ENCODE results near the gene PKD1L1. TPM values are rescaled to one million over a fixed set of nuclear protein-coding genes. Genes with fewer than 3 reads are reported as not detected.

PKD1L1 gene
- polyA plus RNA-seq, 1 donor from 2014 or later, result 2.0 TPM

DNA sequence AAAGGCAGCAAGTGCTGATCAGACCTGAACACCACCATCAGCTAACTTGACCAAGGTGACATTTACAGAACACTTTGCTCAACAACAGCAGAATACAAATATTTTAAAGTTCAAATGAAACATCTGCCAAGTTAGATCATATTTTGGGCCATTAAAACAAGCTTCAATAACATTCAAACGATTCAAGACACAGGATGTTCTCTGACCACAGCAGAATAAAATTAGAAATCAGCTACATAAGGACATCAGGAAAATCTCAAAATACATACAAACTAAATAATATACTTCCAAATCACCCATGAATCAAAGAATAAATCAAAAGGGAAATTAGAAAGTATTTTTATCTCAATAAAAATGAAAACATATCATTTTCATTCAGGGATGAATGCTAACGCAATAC, 173.0 kb downstream of the PKD1L1 start:
- H3K9me2 ChIP-seq (ENCODE audit: insufficient read depth, low read length), result no peaks in the 10 kb centered on the region
- no peaks in the 10 kb centered on the region for H4K20me1 ChIP-seq (ENCODE audit: insufficient read depth)
- H3K36me3 ChIP-seq (ENCODE audit: insufficient read depth, low read length), result no peaks in the 10 kb centered on the region
- TF ChIP-seq EZH2 (IDR thresholded peaks at IDR 0.05; ENCODE audit: borderline replicate concordance, insufficient read depth, low read length, poor library complexity, severe bottlenecking) (no peak), POLR2AphosphoS5 (IDR thresholded peaks at IDR 0.05) (no peak), MXI1 (conservative IDR thresholded peaks at IDR 0.05; ENCODE audit: poor library complexity, severe bottlenecking) (no peak), TAF1 (IDR thresholded peaks at IDR 0.05; ENCODE audit: low read depth) (no peak), RAD21 (conservative IDR thresholded peaks at IDR 0.05) (no peak), SMC3 (conservative IDR thresholded peaks at IDR 0.05; ENCODE audit: poor library complexity) (no peak), EP300 (conservative IDR thresholded peaks at IDR 0.05; ENCODE audit: poor library complexity, severe bottlenecking) (no peak)
- TF ChIP-seq, protein P1, sequence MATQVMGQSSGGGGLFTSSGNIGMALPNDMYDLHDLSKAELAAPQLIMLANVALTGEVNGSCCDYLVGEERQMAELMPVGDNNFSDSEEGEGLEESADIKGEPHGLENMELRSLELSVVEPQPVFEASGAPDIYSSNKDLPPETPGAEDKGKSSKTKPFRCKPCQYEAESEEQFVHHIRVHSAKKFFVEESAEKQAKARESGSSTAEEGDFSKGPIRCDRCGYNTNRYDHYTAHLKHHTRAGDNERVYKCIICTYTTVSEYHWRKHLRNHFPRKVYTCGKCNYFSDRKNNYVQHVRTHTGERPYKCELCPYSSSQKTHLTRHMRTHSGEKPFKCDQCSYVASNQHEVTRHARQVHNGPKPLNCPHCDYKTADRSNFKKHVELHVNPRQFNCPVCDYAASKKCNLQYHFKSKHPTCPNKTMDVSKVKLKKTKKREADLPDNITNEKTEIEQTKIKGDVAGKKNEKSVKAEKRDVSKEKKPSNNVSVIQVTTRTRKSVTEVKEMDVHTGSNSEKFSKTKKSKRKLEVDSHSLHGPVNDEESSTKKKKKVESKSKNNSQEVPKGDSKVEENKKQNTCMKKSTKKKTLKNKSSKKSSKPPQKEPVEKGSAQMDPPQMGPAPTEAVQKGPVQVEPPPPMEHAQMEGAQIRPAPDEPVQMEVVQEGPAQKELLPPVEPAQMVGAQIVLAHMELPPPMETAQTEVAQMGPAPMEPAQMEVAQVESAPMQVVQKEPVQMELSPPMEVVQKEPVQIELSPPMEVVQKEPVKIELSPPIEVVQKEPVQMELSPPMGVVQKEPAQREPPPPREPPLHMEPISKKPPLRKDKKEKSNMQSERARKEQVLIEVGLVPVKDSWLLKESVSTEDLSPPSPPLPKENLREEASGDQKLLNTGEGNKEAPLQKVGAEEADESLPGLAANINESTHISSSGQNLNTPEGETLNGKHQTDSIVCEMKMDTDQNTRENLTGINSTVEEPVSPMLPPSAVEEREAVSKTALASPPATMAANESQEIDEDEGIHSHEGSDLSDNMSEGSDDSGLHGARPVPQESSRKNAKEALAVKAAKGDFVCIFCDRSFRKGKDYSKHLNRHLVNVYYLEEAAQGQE (IDR thresholded peaks at IDR 0.05; ENCODE audit: borderline replicate concordance), result no peak
- TF ChIP-seq, protein P2, sequence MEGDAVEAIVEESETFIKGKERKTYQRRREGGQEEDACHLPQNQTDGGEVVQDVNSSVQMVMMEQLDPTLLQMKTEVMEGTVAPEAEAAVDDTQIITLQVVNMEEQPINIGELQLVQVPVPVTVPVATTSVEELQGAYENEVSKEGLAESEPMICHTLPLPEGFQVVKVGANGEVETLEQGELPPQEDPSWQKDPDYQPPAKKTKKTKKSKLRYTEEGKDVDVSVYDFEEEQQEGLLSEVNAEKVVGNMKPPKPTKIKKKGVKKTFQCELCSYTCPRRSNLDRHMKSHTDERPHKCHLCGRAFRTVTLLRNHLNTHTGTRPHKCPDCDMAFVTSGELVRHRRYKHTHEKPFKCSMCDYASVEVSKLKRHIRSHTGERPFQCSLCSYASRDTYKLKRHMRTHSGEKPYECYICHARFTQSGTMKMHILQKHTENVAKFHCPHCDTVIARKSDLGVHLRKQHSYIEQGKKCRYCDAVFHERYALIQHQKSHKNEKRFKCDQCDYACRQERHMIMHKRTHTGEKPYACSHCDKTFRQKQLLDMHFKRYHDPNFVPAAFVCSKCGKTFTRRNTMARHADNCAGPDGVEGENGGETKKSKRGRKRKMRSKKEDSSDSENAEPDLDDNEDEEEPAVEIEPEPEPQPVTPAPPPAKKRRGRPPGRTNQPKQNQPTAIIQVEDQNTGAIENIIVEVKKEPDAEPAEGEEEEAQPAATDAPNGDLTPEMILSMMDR (IDR thresholded peaks at IDR 0.05; ENCODE audit: poor library complexity, severe bottlenecking), result no peak
- H3K27me3 ChIP-seq (ENCODE audit: insufficient read depth, low read depth, low read length), result no peaks in the 10 kb centered on the region
- no peak overlapping the region for H3K4me2 ChIP-seq (ENCODE audit: low read length)
- H3K9ac ChIP-seq (ENCODE audit: low read length), result no peak overlapping the region
- H3K79me2 ChIP-seq (replicated peaks; ENCODE audit: insufficient read depth, low read length), result no peaks in the 10 kb centered on the region
- H3K4me3 ChIP-seq (ENCODE audit: low read length), result no peak overlapping the region
- no peak overlapping the region for H2AFZ ChIP-seq (ENCODE audit: low read depth, low read length)
- H3K9me3 ChIP-seq (ENCODE audit: low read length), result no peaks in the 10 kb centered on the region
- no peak overlapping the region for H3K27ac ChIP-seq (ENCODE audit: low read length)
- no peaks in the 10 kb centered on the region for H3F3A ChIP-seq (ENCODE audit: insufficient read depth, low read length, poor library complexity, severe bottlenecking)

DNA sequence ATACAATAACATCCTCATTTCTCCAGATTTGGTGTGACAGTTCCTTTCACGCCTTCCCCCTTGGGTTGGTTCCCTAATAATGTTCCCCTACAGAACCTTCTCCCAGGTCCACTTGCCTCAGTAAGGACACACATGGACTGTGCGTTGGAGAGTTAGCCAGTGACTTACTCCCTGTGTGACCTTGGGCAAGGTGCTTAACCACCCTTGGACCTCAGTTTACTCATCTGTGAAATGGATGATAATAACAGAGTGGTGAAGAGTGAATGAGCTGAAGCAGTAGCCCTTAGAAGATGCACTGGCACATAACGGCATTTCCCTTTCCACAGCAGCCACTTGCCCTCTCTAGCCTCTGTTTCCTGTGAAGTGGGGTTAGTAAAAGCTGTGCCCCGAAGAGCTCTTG, 175.8 kb downstream of the PKD1L1 start:
- Histone ChIP-seq H2AFZ (ENCODE audit: low read depth, low read length) (no peak overlapping the region), H3K4me3 (ENCODE audit: low read length) (no peak overlapping the region), H3K4me2 (ENCODE audit: low read length) (no peak overlapping the region), H3K27ac (ENCODE audit: low read length) (no peak overlapping the region), H3K9ac (ENCODE audit: low read length) (no peak overlapping the region), H4K20me1 (ENCODE audit: insufficient read depth) (no peaks in the 10 kb centered on the region), H3K36me3 (ENCODE audit: insufficient read depth, low read length) (no peaks in the 10 kb centered on the region), H3K9me2 (ENCODE audit: insufficient read depth, low read length) (no peaks in the 10 kb centered on the region), H3F3A (ENCODE audit: insufficient read depth, low read length, poor library complexity, severe bottlenecking) (no peaks in the 10 kb centered on the region), H3K9me3 (ENCODE audit: low read length) (no peaks in the 10 kb centered on the region), H3K27me3 (ENCODE audit: insufficient read depth, low read depth, low read length) (no peaks in the 10 kb centered on the region), H3K79me2 (replicated peaks; ENCODE audit: insufficient read depth, low read length) (no peaks in the 10 kb centered on the region)
- TF ChIP-seq POLR2AphosphoS5 (IDR thresholded peaks at IDR 0.05), result no peak
- TF ChIP-seq, protein P2 (IDR thresholded peaks at IDR 0.05; ENCODE audit: poor library complexity, severe bottlenecking), result no peak
- no peak for TF ChIP-seq RAD21 (conservative IDR thresholded peaks at IDR 0.05)

Data from neural cell (in vitro differentiated cells).